Germinal center (tissue), 1 donor: ENCODE measurements around the gene SLC5A2.

Source experiments
- DNase-seq: peaks from one replicate; pipeline ENCODE4 v3.0.0; 2012; ENCODE audit warnings: mixed read lengths, low spot score

SLC5A2 gene

DNA sequence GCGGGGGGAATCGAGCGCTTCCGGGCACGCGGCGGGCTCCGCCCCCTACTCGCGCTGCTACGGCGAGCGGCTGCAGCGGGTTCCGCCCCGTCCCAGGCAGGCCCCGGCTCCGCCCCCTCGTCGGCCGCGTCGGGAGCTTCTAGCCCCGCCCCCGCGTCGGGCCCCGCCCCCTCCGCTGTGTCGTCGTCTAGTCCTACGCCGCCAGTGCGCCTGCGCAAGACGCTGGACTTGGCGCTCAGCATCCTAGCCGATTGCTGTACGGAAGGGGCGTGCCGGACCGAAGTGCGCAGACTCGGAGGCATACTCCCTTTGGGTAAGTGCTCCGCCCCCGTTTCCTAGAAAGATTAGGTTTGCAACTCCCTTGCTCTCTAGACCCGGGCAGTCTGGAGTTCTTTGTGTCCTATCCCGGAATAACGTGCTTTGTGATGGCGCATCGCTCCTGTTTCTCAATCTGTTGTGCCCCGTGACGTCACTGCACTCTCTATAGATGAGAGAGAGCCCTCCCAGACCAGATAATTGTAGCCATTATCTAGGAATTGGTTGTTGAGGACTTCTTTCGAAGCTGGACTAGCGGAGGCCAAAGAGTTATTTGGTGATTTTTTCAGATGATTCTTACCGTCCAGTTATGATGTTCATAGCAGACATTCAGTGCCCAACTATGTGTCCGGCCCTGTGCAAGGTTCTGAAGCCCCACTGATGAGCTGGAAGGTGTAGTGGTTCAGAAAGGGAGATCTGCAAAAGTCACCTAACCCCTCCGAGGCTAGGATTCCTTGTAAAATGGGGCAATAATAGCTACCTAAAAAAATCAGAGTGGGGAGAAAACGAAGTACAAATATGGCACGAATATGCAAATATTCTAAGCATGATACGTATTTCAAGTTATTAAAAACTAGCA is 23.0 kb upstream of the SLC5A2 start:
- DNase-seq = peak; percentile 98

DNA sequence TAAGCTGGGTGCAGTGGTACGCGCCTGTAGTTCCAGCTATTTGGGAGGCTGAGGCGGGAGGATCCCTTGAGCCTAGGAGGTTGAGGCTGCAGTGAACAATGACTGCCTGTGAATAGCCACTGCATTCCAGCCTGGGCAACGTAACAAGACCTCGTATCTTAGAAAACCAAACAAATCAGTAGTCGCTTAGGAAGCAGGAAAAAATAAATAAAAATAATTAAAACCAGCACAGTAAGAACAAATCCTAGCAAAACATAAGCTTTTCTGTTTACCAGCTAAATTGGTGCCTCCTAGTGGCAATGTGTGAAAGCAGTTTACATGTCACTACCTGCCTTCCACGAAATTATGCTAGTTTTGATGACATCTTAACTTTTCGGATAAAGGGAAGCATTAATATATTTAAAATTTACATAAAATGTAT is 22.3 kb upstream of the SLC5A2 start:
- DNase-seq = no peak

DNA sequence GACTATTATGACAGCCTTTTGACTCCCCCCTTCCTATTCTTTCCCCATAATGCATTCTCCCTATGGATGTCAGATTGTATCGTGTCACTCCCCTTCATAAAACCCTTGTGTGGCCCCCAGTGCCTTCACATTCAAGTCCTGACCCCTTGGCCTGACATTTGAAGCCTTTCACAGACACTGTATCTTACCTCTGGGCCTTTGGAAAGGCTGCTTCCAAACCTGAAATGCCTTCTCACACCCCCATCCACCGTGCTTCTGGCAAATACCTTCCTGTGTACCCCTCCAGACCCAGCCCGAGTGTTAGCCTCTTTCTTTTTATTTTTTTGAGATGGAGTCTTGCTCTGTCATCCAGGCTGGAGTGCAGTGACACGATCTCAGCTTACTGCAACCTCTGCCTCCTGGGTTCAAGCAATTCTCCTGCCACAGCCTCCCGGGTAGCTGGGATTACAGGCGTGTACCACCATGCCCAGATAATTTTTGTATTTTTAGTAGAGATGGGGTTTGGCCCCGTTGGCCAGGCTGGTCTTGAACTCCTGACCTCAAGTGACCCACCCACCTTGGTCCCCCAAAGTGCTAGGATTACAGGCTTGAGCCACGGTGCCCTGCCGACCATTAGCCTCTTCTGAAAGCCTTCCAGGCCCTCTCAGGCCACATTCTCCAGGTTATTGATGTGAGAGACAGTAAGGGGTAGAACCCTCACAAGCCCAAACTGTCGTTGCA is 21.6 kb upstream of the SLC5A2 start:
- DNase-seq = no peak

DNA sequence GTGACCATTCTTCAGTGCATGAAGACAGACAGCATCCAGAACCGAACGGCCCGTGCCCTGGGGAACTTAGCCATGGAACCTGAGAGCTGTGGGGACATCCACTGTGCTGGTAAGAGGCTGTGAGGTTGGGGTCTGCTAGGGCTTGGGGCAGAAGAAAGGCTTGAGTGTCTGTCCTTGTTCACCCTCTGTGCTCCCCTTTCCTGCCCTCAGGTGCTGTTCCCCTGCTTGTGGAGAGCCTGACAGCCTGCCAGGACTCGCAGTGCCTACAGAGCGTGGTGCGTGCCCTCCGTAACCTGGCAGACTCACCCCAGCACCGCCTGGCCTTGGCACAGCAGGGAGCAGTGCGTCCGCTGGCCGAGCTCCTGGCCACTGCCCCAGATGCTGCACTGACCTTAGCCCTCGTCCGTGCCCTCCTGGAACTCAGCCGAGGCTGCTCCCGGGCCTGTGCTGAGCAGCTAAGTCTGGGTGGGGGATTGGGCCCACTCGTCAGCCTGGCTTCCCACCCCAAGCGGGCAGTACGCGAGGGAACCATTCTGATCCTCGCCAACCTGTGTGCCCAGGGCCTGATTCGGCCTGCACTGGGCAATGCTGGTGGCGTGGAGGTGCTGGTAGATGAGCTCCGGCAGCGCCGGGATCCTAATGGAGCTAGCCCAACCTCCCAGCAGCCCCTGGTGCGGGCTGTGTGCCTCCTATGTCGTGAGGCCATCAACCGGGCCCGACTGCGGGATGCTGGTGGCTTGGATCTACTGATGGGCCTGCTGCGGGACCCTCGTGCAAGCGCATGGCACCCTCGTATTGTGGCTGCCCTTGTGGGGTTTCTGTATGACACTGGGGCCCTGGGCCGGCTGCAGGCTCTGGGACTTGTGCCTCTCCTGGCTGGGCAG is 20.8 kb upstream of the SLC5A2 start:
- no peak for DNase-seq

DNA sequence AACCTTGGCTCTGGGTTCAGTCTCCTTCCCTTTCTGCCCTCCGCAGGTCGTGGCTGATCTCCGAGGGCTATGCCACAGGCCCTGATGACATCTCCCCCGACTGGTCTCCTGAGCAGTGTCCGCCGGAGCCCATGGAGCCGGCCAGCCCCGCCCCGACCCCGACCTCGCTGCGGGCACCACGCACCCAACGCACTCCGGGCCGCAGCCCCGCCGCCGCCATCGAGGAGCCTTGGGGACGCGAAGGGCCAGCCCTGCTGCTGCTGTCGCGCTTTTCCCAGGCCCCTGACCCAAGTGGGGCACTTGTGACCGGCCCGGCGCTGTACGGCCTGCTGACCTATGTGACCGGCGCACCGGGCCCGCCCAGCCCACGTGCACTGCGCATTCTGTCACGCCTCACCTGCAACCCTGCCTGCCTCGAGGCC is 18.6 kb upstream of the SLC5A2 start:
- no peak for DNase-seq

DNA sequence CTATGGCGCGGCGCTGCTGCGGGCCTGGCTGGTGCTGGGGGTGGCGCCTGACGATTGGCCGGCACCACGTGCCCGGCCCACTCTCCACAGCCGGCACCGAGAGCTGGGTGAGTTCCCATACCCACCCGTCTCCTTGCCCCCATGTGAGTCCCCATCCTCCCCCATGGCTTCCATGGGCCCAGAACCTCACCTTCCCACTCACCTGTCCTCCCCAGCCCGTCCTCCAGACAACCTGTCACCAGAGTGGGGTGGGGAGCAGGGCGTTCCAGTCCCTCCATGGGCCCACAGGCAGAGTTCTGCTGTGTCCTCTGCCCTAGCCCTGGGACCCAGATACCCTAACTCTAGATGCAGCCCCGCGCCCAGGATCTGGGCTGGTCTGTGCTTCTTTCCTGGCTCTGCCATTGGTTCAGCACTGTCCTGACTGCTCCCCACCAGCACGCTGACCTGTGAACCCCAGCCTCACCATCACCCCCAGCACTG is 18.1 kb upstream of the SLC5A2 start:
- no peak for DNase-seq

DNA sequence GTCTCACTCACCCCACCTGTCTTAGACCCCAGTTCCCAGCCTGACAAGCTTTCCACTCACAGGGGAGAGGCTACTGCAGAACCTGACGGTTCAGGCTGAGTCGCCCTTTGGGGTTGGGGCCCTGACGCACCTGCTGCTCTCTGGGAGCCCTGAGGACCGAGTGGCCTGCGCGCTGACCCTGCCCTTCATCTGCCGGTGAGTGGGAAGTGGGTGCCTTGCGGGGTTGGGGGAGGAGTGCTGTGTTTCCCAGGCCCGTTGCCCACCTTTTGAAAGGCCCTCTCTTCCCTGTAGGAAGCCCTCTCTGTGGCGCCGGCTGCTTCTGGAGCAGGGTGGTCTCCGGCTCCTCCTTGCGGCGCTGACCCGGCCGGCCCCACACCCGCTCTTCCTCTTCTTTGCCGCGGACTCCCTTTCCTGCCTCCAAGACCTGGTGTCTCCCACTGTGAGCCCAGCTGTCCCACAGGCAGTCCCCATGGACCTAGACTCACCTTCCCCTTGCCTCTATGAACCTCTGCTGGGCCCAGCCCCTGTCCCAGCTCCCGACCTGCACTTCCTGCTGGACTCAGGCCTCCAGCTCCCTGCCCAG is 17.0 kb upstream of the SLC5A2 start:
- no peak for DNase-seq

DNA sequence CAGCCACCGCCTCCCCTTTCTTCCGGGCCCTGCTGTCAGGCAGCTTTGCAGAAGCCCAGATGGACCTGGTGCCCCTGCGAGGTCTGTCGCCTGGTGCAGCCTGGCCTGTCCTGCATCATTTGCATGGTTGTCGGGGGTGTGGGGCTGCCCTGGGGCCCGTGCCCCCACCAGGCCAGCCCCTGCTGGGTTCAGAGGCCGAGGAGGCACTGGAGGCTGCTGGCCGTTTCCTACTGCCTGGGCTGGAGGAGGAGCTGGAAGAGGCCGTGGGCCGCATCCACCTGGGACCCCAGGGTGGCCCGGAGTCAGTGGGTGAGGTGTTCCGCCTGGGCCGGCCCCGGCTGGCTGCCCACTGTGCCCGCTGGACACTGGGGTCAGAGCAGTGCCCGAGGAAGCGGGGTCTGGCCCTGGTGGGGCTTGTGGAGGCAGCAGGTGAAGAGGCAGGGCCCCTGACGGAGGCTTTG is 16.5 kb upstream of the SLC5A2 start:
- no peak for DNase-seq

DNA sequence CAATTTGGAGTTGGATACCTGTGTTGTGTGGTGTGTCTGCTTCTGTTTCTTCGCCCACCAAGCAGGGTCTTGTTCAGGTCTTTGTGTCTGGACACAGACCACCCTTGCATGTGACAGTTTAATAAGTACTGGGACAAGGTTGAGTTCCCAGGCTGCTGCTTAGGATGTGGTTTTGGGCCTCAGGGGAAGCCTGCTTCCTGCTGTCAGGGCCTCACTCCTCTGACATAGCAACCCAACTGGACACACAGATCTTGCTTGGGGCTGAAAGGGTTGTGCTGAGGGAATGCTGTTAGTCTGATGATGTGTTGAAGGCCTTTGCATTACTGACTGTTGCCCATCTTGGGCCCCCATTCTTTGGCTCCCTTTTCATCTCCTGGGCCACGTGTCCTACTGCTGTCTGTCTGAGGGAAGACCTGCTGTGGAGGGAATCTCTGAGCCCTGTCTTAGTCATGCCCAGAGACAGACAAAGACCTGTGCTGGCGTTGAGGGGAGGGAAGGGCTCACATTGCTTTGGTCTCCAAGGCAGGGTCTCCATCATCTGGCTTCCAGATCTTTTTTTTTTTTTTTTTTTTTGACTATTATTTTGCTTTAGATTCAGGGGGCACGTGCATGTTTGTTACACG is 15.7 kb upstream of the SLC5A2 start:
- peak; percentile 58 for DNase-seq

DNA sequence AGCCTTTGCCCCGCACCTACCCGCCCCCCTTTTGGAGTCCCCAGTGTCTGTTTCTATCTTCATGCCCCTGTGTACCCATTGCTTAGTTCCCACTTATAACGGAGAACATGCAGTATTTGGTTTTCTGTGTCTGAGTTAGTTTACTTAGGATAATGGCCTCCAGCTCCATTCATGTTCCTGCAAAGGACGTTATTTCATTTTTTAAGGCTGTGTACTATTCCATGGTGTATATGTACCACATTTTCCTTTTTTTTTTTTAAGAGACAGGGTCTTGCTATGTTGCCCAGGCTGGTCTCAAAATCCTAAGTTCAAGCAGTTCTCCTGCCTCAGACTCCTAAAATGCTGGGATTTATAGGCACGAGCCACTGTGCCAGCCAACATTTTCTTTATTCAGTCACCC is 15.1 kb upstream of the SLC5A2 start:
- no peak for DNase-seq

DNA sequence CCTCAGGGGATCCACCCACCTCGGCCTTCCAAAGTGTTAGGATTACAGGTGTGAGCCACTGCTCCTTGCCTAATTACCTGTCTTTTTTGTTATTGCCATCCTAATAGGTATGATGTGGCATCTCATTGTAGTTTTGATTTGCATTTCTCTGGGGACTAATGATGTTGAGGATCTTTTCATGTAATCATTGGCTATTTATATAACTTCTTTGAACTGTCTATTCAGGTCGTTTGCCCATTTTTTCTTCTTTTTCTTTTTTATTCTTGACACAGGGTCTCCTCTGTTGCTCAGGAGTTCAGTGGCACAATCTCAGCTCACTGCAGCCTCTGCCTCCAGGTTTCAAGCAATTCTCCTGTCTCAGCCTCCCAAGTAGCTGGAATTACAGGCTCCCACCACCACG is 12.3 kb upstream of the SLC5A2 start:
- no peak for DNase-seq

DNA sequence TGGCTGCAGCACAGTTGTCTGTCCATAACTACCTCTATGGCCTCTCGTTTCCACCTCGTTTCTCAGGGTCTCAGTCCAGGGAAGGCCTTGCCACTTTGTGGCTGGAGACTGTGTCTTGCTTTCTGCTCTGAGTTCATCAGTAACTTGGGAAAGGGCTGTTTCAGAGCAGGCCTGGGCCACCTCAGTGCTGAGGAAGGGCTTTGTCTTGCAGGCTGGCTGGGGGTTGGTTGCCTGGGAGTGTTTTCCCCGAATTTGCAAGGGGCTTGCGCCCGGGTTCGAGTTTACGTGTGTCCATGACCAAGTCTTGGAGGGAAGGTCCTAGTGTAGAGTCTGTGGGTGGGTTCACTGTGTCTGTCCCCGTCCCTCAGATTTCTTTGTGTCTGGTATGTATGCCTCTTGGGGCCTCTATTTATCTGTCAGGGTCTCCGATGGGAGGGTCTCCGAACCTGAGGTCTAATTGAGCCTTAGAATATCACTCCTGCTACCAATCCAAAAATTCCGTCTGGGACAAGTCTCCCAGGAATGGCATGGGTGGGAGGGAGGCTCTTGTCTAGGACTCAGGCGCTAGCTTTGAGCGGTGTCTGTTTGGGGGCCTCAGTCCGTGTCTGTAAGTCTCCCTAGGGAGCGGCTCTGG is 11.6 kb upstream of the SLC5A2 start:
- DNase-seq = no peak

DNA sequence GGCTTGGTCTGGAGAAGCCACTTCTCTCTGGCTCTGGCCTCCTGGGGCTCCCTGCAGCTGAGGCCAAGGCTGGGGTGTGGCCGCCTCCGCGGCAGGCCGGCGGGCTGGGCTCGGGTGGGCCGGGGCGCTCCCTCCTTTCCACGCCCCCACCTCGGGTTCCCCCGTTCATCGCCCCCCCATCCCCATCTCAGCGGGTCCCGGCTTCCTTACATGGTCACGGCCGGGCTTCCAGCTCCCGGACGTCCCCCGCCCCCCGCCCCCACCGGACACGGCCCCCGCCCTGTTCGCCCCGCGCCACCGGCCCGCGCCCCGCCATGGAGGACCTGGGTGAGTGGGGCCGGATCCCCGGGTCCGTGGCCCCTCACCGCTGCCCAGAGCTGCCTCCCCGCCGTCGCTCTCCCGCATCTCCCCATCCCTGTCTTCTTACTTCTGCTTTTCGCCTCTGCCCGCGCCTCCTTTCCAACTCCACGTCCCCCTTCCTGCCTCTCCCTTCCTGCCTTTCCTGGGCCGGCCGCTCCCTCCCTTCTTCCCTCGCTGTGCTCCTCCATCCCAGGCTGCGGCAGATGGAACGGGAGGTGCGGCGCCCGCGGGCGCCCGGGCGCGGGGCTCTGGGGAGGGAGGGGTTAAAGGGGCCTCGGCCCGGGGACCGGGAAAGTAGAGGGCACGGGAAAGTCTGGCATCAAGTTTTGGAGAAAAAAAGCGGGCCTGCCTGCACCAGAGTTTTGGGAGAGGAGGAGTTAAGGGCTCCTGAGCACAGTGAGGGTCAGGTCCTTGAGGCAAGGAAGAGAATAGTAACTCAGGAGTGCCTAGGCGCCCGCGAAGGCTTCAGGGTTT is 10.8 kb upstream of the SLC5A2 start, which contains the start of gene TGFB1I1:
Gene TGFB1I1, plus strand, starts transcription at position 278 of the 834 bp plus-strand sequence. Its CDS starts 37 bp downstream, at position 315.
- peak; percentile 36 for DNase-seq

DNA sequence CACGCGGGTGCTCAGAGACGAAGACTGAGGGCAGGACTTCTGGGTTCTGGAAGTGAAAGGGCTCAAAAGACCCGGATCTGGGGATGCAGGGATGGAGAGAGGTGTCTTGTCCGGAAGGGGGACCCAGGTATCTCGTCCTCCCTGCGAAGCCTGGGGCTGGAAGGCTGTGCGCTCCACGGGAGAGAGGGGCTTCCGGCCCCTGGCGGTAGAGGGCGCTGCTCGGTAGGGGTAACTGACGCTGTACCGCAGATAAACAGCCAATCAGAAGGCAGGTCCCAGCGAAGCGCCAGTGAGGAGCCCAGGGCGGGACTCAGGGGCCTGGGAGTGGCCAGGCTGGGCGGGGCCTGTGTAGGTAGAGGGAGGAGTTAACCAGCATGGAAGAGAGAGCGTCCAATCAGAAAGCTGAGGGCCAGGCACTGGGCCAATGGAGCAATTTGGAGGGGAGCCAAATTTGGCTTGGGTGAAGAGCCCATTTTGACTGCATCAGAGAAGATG is 10.2 kb upstream of the SLC5A2 start:
- peak; percentile 54 for DNase-seq

DNA sequence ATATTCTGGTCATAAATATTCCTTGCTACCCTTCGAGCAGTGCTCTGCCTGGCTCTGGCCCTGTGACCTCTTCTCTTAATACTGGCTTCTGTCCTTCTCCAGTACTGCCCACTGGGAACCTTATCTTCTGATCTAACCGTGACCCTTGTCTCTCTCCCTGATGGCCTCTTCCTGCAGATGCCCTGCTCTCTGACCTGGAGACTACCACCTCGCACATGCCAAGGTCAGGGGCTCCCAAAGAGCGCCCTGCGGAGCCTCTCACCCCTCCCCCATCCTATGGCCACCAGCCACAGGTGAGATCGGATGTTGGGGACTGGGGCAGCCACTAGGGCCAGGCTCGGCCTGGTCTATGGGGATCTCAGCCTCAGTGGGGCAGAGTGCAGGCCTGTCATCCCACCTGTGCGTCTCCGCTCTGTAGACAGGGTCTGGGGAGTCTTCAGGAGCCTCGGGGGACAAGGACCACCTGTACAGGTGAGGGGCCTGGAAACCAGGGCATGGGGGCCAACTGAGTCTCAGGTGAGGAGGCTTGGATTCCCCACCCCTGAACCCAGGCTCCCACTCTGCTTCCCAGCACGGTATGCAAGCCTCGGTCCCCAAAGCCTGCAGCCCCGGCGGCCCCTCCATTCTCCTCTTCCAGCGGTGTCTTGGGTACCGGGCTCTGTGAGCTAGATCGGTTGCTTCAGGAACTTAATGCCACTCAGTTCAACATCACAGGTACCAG is 9.5 kb upstream of the SLC5A2 start:
- DNase-seq = no peak

DNA sequence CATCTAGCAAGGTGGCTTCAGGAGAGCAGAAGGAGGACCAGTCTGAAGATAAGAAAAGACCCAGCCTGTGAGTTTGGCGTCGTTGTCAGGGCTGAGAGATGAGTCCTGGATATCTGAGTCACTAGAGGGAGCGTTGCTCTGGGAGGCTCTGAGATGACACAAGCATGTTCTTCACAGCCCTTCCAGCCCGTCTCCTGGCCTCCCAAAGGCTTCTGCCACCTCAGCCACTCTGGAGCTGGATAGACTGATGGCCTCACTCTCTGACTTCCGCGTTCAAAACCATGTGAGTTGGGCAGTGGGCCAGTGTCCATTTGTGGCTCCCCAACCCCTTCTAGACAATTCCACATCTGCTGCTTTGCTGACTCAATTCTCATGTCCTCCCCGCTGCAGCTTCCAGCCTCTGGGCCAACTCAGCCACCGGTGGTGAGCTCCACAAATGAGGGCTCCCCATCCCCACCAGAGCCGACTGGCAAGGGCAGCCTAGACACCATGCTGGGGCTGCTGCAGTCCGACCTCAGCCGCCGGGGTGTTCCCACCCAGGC is 8.7 kb upstream of the SLC5A2 start:
- DNase-seq = no peak

DNA sequence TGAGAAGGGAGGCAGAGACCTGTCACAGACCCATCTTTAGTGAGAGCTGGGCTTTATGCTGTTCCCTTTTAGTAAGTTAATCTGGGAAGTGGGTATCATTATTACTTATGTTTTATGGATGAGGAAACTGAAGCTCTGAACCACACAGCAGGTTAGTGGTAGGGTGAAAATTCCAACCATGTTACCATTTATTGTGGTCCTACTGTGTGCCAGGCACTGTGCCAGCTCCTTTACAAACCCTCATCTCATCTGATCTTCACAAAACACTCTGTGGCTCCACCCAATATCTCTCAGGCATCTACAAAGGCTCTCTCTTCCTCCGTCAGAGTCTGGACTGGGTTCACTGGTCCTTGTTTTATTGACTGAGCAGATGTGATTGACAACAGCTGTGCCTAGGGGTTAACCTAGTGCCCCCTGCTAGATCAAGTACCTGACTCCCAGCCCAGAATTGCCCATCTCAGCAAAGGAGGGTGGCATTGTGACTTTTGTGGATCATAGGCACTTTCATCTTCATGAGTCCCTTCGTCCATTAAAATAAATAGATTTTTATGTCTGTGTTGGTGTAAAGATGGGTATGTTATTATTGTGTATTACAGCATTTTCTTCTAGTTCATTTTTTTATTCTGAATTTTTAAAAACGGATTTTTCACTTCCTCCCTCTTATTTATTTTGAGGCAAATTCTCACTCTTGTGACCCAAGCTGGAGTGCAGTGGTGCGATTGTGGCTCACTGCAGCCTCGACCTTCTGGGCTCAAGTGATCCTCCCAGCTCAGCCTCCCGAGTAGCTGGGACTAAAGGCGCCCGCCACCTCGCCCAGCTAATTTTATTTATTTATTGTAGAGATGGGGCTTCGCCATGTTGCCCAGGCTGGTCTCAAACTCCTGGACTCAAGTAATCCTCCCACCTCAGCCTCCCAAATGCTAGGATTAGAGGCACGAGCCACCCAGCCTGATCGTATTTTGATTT is 7.9 kb upstream of the SLC5A2 start:
- DNase-seq = no peak
